Measurements from ENCODE around the gene TMEM145. TPM values are rescaled to one million over a fixed set of nuclear protein-coding genes. Genes with fewer than 3 reads are reported as not detected.
"Not testable (repeated sequence)": the region's sequence is repeated elsewhere in the genome, so short reads cannot be mapped to it uniquely, and the experiment has no call there.

TMEM145 gene
- 0.16 TPM for total RNA-seq
- long read RNA-seq: 0 reads

DNA sequence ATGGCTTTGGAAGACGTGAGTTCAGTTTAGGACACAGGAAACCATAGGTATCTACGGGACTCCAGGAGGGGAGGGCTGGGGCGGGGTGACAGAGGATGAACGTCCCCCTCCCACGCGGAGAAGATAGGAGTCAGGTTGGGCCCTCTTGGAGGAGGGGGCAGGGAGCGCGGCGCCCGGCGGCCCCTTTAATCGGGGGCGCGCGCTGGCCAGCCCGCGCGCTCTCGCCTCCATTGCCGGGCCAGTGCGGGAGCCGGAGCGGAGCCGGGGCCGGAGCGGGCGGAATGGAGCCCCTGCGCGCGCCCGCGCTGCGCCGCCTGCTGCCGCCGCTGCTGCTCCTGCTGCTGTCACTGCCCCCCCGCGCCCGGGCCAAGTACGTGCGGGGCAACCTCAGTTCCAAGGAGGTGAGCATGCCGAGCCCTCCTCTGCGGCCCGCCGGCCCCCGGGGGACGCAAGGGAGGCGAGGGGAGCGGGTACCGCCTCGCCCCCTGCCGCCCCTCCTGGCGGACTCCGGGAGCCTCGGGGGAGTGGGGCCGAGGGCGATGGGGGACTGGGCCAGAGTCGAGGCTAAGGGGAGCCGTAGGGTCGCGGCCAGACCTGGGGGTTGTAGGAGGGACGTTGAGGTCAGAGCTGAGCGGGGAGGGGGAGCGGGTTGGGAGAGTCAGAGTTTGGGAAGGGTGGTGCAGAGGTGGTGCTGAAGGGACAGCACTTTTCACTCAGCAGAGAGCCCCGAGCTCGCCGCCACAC, at the start of gene TMEM145:
Gene TMEM145, plus strand, starts transcription at position 214 of the 744 bp plus-strand sequence. Its CDS starts 68 bp downstream, at position 282.
- ATAC-seq (peak; percentile 77), DNase-seq (ENCODE audit: missing footprints) (peak; percentile 55)
- intact Hi-C loops (cut with DNase I): no loop called here

GRCh38 chr19:42266105-42266504, 47.0 kb upstream of the TMEM145 start:
- not testable (repeated sequence) for DNase-seq (ENCODE audit: missing footprints)

GRCh38 chr19:42266928-42267603, 46.0 kb upstream of the TMEM145 start:
- DNase-seq (ENCODE audit: missing footprints); ATAC-seq; intact Hi-C loops (cut with DNase I): not testable (repeated sequence)

More at GRCh38 chr19:42266105-42266504, 47.0 kb upstream of the TMEM145 start:
- intact Hi-C loops (cut with DNase I); ATAC-seq: not testable (repeated sequence)

DNA sequence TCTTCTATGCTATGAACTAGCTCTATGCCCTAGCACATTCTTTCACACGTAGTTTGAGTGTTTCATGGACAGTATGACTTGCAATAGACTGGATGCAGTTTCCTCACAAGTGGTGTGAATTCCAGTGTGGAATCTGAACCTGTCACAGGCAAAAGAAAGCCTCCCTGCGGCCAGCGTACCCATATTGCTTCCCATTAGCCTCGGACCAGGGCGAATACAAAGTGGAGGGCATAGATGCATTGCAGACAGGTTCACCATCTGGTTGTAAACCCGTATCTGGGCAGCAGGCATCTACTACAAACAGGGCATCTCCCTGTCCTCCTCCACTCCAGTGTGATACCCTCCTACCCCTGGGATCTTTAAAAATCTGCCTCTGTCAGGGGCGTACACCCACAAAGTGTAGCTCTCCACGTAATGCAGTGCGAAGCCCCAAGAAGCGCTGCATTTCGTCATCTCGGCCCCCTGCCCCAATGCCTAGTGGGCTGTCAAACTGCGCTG, 45.4 kb upstream of the TMEM145 start:
- intact Hi-C loops (cut with DNase I): loop anchor here (2.0 kb wide), 2 partner anchors 13 to 23 kb away; partner anchors contain the start of gene ERF
- ATAC-seq (no peak), DNase-seq (ENCODE audit: missing footprints) (no peak)

GRCh38 chr19:42268142-42268703, 44.9 kb upstream of the TMEM145 start:
- DNase-seq (ENCODE audit: missing footprints) (peak; percentile 99), ATAC-seq (peak; percentile 87)
- intact Hi-C loops (cut with DNase I): loop anchor here (2.0 kb wide), 2 partner anchors 13 to 23 kb away; partner anchors contain the start of gene ERF

DNA sequence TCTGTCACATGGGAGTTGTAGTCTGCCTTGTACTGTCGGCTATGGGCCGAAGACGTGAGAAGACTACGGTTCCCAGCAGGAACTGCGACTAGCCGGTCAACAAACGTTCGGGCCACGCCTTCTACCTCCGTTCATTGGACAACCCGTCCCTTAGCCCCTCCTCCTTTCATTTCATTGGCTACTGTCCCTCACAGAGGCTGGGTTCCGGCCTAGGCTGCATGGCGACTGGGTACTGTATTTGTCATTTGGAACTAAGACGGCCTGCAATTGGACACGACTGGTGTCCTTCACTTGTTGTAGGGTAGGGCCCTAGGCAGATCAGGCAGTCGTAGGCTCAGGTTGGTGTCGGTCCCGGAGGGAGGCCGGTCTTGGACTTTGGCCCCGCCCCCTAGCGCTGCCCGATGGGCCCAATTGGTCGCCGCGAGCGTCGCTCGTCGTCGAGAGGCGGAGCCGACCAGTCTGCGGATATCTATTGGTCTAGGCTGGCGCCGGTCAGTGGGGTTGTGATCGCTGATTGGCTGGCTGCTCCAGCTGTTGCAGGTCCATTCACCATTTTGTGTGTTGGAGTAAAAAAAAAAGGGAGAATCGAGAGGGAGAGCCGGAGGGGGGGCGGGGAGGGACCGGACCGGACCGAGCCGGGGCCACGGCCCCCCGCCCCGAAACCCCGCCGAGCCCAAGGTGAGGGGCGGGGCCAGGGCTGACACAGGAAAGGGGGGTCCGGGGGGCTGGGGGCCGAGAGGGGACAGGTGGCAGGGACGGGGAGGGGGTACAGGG, 44.2 kb upstream of the TMEM145 start, which contains the start of gene CIC:
Gene CIC, plus strand, starts transcription at position 549 of the 774 bp plus-strand sequence. CDS start 2,532 bp downstream, outside the sequence.
- peak; percentile 93 for ATAC-seq
- intact Hi-C loops (cut with DNase I): loop anchor here (2.0 kb wide), 2 partner anchors 14 to 24 kb away; partner anchors contain the start of gene ERF

GRCh38 chr19:42269478-42270345, 43.4 kb upstream of the TMEM145 start:
- intact Hi-C loops (cut with DNase I): loop anchor here (2.0 kb wide), 2 partner anchors 15 to 25 kb away; partner anchors contain the start of gene ERF
- DNase-seq (ENCODE audit: missing footprints) (no peak), ATAC-seq (no peak)

More for the DNA sequence above, 44.2 kb upstream of the TMEM145 start, which contains the start of gene CIC:
- peak; percentile 99 for DNase-seq (ENCODE audit: missing footprints)

GRCh38 chr19:42270346-42271044, 42.6 kb upstream of the TMEM145 start:
- no peak for ATAC-seq
- intact Hi-C loops (cut with DNase I): no loop called here
- no peak for DNase-seq (ENCODE audit: missing footprints)

DNA sequence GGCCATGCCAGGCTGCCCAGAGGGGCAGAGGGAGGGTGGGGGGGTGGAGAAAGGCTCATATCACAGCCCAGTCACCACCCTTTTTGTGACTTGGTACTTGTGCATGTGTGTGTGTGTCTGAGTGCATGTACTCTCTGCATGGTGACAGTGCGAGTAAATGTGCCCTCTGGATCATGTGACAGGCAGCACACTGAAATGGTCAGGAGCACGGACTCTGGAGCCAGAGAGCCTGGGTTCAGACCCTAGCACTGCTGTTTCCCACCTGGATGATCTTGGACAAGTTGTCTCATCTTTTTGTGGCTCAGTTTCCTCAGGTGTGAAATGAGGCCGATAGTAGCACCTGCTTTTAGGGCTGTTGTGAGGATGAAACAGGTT, 42.1 kb upstream of the TMEM145 start:
- ATAC-seq: no peak
- DNase-seq (ENCODE audit: missing footprints): no peak

GRCh38 chr19:42271861-42272534, 41.1 kb upstream of the TMEM145 start:
- intact Hi-C loops (cut with DNase I): no loop called here
- DNase-seq (ENCODE audit: missing footprints): no peak
- no peak for ATAC-seq

More for the DNA sequence above, 42.1 kb upstream of the TMEM145 start:
- intact Hi-C loops (cut with DNase I): no loop called here

DNA sequence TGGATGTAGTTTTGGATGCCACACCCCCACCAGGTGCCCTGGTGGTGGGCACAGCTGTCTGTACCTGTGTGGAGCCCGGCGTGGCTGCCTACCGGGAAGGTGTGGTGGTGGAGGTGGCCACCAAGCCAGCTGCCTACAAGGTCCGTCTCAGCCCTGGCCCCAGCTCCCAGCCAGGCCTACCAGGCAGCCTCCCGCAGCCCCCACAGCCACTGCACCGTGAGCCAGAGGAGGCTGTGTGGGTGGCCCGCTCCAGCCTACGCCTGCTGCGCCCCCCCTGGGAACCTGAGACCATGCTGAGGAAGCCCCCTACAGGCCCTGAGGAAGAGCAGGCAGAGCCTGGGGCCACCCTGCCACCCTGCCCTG, 40.6 kb upstream of the TMEM145 start:
- ATAC-seq: no peak
- intact Hi-C loops (cut with DNase I): no loop called here
- DNase-seq (ENCODE audit: missing footprints): peak; percentile 55

GRCh38 chr19:42272989-42273406, 40.1 kb upstream of the TMEM145 start:
- intact Hi-C loops (cut with DNase I): no loop called here
- ATAC-seq (no peak), DNase-seq (ENCODE audit: missing footprints) (peak; percentile 54)

DNA sequence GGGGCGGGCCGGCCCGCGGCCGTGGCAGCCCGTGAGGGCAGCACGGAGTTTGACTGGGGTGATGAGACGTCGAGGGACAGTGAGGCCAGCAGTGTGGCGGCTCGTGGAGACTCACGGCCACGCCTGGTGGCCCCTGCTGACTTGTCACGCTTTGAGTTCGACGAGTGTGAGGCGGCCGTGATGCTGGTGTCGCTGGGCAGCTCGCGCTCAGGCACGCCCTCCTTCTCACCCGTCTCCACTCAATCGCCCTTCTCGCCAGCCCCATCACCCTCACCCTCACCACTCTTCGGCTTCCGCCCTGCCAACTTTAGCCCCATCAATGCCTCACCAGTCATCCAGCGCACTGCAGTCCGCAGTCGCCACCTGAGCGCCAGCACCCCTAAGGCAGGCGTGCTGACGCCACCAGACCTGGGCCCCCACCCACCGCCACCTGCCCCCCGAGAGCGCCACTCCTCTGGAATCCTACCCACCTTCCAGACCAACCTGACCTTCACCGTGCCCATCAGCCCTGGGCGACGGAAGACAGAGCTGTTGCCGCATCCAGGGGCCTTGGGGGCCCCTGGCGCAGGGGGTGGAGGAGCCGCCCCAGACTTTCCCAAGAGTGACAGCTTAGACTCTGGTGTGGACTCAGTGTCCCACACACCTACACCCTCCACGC, 39.6 kb upstream of the TMEM145 start:
- ATAC-seq: no peak
- intact Hi-C loops (cut with DNase I): no loop called here
- peak; percentile 34 for DNase-seq (ENCODE audit: missing footprints)

- ATAC-seq (no peak), DNase-seq (ENCODE audit: missing footprints) (peak; percentile 31)
- intact Hi-C loops (cut with DNase I): no loop called here
These were observed 38.9 kb upstream of the TMEM145 start for GRCh38 chr19:42274065-42274682.

GRCh38 chr19:42275103-42275502, 38.0 kb upstream of the TMEM145 start:
- intact Hi-C loops (cut with DNase I): no loop called here
- no peak for ATAC-seq
- peak; percentile 28 for DNase-seq (ENCODE audit: missing footprints)
